Sigmoid colon (tissue), 7 donors: ENCODE measurements around the gene ZNF474. TPM values are rescaled to one million over a fixed set of nuclear protein-coding genes. Genes with fewer than 3 reads are reported as not detected.
"Not testable (repeated sequence)": the region's sequence is repeated elsewhere in the genome, so short reads cannot be mapped to it uniquely, and the experiment has no call there.

Source experiments
- DNase-seq: peaks from one replicate; pipeline ENCODE4 v3.0.0-alpha.2; 2019
- H3K27ac ChIP-seq, 4 donors: fragments of 200-600 bp; sonication (generic); one replicate each; pipeline ENCODE4 v1.5.1; 2016 to 2019; ENCODE audit warnings: mild to moderate bottlenecking in 1 of 4
- H3K27me3 ChIP-seq, 3 donors: fragments of 200-600 bp; sonication (generic); one replicate each; pipeline ENCODE4 v1.5.1; 2019; ENCODE audit warnings: mild to moderate bottlenecking in 1 of 3
- H3K36me3 ChIP-seq, 4 donors: fragments of 200-600 bp; sonication (generic); one replicate each; pipeline ENCODE4 v1.5.1; 2016 to 2019
- H3K4me1 ChIP-seq, 4 donors: fragments of 200-600 bp; sonication (generic); one replicate each; pipeline ENCODE4 v1.5.1; 2017 to 2019
- H3K4me3 ChIP-seq, 4 donors: fragments of 200-600 bp; sonication (generic); one replicate each; pipeline ENCODE4 v1.5.1; 2017 to 2019; ENCODE audit warnings: mild to moderate bottlenecking in 2 of 4, moderate library complexity in 1 of 4
- H3K9me3 ChIP-seq, 4 donors: fragments of 200-600 bp in 3 of 4; sonication (generic) in 3 of 4; one replicate each; pipeline versions ENCODE4 v1.5.1 to v1.6.1; 2013 to 2019
- EP300 ChIP-seq, 4 donors: sonication (generic); formaldehyde crosslinking; IDR thresholded peaks; one replicate each; pipeline ENCODE4 v1.6.1; 2017; ENCODE audit warnings: antibody characterized with exemption in 4 of 4
- POLR2A ChIP-seq, 2 donors: fragments of 450-650 bp; IDR thresholded peaks; one replicate each; pipeline ENCODE4 v1.6.1; 2016; ENCODE audit warnings: antibody characterized with exemption in 2 of 2, mild to moderate bottlenecking in 2 of 2, moderate library complexity in 2 of 2
- POLR2AphosphoS5 ChIP-seq, 4 donors: sonication (generic); formaldehyde crosslinking; IDR thresholded peaks; one replicate each; pipeline ENCODE4 v1.6.1; 2017; ENCODE audit warnings: antibody characterized with exemption in 4 of 4
- WGBS, 2 donors: extraction: QIAGEN DNeasy Blood & Tissue Kit; methylation state at CpG; one replicate each; pipeline ENCODE4 v1.1.7; 2013; 5-methylcytosine and 5-hydroxymethylcytosine counted together
- intact Hi-C: fragments of 100-400 bp; cut with DNase I; formaldehyde crosslinking; loops from one replicate; pipeline ENCODE4 v1.15.1; 2023
- polyA plus RNA-seq, 3 donors: library from polyadenylated mRNA; stranded (reverse); fragments of 200-250 nt; gene quantifications; one replicate each; pipeline ENCODE4 v1.2.3, GENCODE V29; 2013
- total RNA-seq, 4 donors: library from RNA; depleted of rRNA; stranded (reverse); fragments of >200 nt; gene quantifications; one replicate each; pipeline ENCODE4 v1.1.0, GENCODE V29; 2016
- TF ChIP-seq, protein P1 (sequence below), 4 experiments: fragments of 450-650 bp in 3 of 4; fragments of 200-600 bp in 1 of 4; IDR thresholded peaks; one replicate each; pipeline ENCODE4 v1.5.1; 2016 to 2019; ENCODE audit warnings: antibody characterized with exemption in 4 of 4, mild to moderate bottlenecking in 3 of 4, moderate library complexity in 2 of 4
- donor health status: healthy with polysubstance abuse.
- donor health status: Bipolar disorder and iron deficiency.
- donor health status: healthy.

The ZNF474 gene
- total and polyA plus RNA-seq, 7 donors = 0.07 to 0.28 (median 0.27) TPM; not detected in 4

- TF ChIP-seq EP300 (IDR thresholded peaks at IDR 0.05) (no peak), POLR2AphosphoS5 (IDR thresholded peaks at IDR 0.05) (no peak), POLR2A (IDR thresholded peaks at IDR 0.05) (no peak)
- TF ChIP-seq, protein P1, sequence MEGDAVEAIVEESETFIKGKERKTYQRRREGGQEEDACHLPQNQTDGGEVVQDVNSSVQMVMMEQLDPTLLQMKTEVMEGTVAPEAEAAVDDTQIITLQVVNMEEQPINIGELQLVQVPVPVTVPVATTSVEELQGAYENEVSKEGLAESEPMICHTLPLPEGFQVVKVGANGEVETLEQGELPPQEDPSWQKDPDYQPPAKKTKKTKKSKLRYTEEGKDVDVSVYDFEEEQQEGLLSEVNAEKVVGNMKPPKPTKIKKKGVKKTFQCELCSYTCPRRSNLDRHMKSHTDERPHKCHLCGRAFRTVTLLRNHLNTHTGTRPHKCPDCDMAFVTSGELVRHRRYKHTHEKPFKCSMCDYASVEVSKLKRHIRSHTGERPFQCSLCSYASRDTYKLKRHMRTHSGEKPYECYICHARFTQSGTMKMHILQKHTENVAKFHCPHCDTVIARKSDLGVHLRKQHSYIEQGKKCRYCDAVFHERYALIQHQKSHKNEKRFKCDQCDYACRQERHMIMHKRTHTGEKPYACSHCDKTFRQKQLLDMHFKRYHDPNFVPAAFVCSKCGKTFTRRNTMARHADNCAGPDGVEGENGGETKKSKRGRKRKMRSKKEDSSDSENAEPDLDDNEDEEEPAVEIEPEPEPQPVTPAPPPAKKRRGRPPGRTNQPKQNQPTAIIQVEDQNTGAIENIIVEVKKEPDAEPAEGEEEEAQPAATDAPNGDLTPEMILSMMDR (IDR thresholded peaks at IDR 0.05) = no peak
- 55 to 74% methylated on average over 2 of the region's 2 CpGs for WGBS, 2 donors
- Histone ChIP-seq H3K27me3 (no peaks in the 10 kb centered on the region), H3K4me1 (peaks cover 0 to 22% (median 10%) of the 10 kb centered on the region in 4 donors), H3K4me3 (no peak overlapping the region), H3K27ac (no peak overlapping the region), H3K9me3 (no peaks in the 10 kb centered on the region), H3K36me3 (no peaks in the 10 kb centered on the region)
- intact Hi-C loops = no loop called here
- no peak for DNase-seq
Observed at GRCh38 chr5:122089096-122090013, 40.0 kb upstream of the ZNF474 start.

GRCh38 chr5:122091936-122092600 lies 37.3 kb upstream of the ZNF474 start:
- intact Hi-C loops = loop anchor here (1.0 kb wide), 1 partner anchor 65 kb away; no protein-coding TSS in a partner anchor
- TF ChIP-seq POLR2AphosphoS5 (IDR thresholded peaks at IDR 0.05) = no peak
- TF ChIP-seq, protein P1 (IDR thresholded peaks at IDR 0.05) = peak in 3 of 4 experiments; percentile 38 to 55 (median 51)
- DNase-seq = no peak
- WGBS, 2 donors = 48 to 62% methylated on average over 9 of the region's 9 CpGs
- Histone ChIP-seq H3K27me3 (no peaks in the 10 kb centered on the region), H3K9me3 (no peaks in the 10 kb centered on the region), H3K4me1 (peaks cover 0 to 30% (median 14%) of the 10 kb centered on the region in 4 donors), H3K27ac (no peak overlapping the region), H3K4me3 (no peak overlapping the region), H3K36me3 (no peaks in the 10 kb centered on the region)

GRCh38 chr5:122093415-122094180 lies 35.7 kb upstream of the ZNF474 start:
- intact Hi-C loops = no loop called here
- no peaks in the 10 kb centered on the region for H3K36me3 ChIP-seq
- TF ChIP-seq POLR2A (IDR thresholded peaks at IDR 0.05) (no peak), EP300 (IDR thresholded peaks at IDR 0.05) (no peak), POLR2AphosphoS5 (IDR thresholded peaks at IDR 0.05) (no peak)
- TF ChIP-seq, protein P1 (IDR thresholded peaks at IDR 0.05) = no peak

GRCh38 chr5:122094251-122094650 lies 35.1 kb upstream of the ZNF474 start:
- H3K4me3 ChIP-seq, DNase-seq, H3K36me3 ChIP-seq, H3K27ac ChIP-seq, intact Hi-C loops, H3K27me3 ChIP-seq, H3K9me3 ChIP-seq: not testable (repeated sequence)
- H3K4me1 ChIP-seq = peaks cover 0 to 30% (median 14%) of the 10 kb centered on the region in 4 donors
- 79 to 93% methylated on average over 5 of the region's 5 CpGs for WGBS, 2 donors

More at GRCh38 chr5:122093415-122094180, 35.7 kb upstream of the ZNF474 start:
- no peak overlapping the region for H3K27ac ChIP-seq
- no peak overlapping the region for H3K4me3 ChIP-seq
- DNase-seq = no peak
- peaks cover 0 to 30% (median 14%) of the 10 kb centered on the region in 4 donors for H3K4me1 ChIP-seq
- no peaks in the 10 kb centered on the region for H3K27me3 ChIP-seq
- 84 to 91% methylated on average over 7 of the region's 7 CpGs for WGBS, 2 donors
- no peaks in the 10 kb centered on the region for H3K9me3 ChIP-seq
